Measurements from ENCODE around the gene CCDC146.

The CCDC146 gene

GRCh38 chr7:77306231-77307067, 184.0 kb downstream of the CCDC146 start:
- Histone ChIP-seq H3K36me3 (ENCODE audit: control insufficient read depth, insufficient read depth, low read length) (no peaks in the 10 kb centered on the region), H3K4me1 (no peaks in the 10 kb centered on the region), H3K4me3 (ENCODE audit: low read depth, low read length) (no peak overlapping the region), H3K9ac (no peak overlapping the region), H3K27me3 (ENCODE audit: control insufficient read depth, insufficient read depth, low read length) (no peaks in the 10 kb centered on the region), H3K27ac (no peak overlapping the region), H3K4me2 (ENCODE audit: low read length) (no peak overlapping the region), H3K79me2 (no peaks in the 10 kb centered on the region), H2AFZ (no peak overlapping the region), H3K9me3 (ENCODE audit: control insufficient read depth, low read length) (no peaks in the 10 kb centered on the region)
- TF ChIP-seq CTCF (IDR thresholded peaks at IDR 0.05), result no peak

- no peak overlapping the region for H3K9ac ChIP-seq
- no peaks in the 10 kb centered on the region for H3K36me3 ChIP-seq (ENCODE audit: control insufficient read depth, insufficient read depth, low read length)
- no peaks in the 10 kb centered on the region for H3K4me1 ChIP-seq
- no peak overlapping the region for H3K27ac ChIP-seq
- no peaks in the 10 kb centered on the region for H3K79me2 ChIP-seq
- no peaks in the 10 kb centered on the region for H3K9me3 ChIP-seq (ENCODE audit: control insufficient read depth, low read length)
- H3K4me2 ChIP-seq (ENCODE audit: low read length), result no peak overlapping the region
- TF ChIP-seq CTCF (IDR thresholded peaks at IDR 0.05), result no peak
- H3K27me3 ChIP-seq (ENCODE audit: control insufficient read depth, insufficient read depth, low read length), result no peaks in the 10 kb centered on the region
- no peak overlapping the region for H2AFZ ChIP-seq
- H3K4me3 ChIP-seq (ENCODE audit: low read depth, low read length), result no peak overlapping the region
These were observed 186.4 kb downstream of the CCDC146 start for GRCh38 chr7:77308792-77309191.

- Histone ChIP-seq H3K4me2 (ENCODE audit: low read length) (no peak overlapping the region), H3K27ac (no peak overlapping the region), H3K9me3 (ENCODE audit: control insufficient read depth, low read length) (no peaks in the 10 kb centered on the region), H3K9ac (no peak overlapping the region), H3K27me3 (ENCODE audit: control insufficient read depth, insufficient read depth, low read length) (no peaks in the 10 kb centered on the region), H2AFZ (no peak overlapping the region), H3K79me2 (no peaks in the 10 kb centered on the region), H3K4me3 (ENCODE audit: low read depth, low read length) (no peak overlapping the region), H3K36me3 (ENCODE audit: control insufficient read depth, insufficient read depth, low read length) (no peaks in the 10 kb centered on the region), H3K4me1 (no peaks in the 10 kb centered on the region)
- TF ChIP-seq CTCF (IDR thresholded peaks at IDR 0.05), result no peak
These were observed 187.4 kb downstream of the CCDC146 start for GRCh38 chr7:77309714-77310220.

GRCh38 chr7:77310982-77311381, 188.6 kb downstream of the CCDC146 start:
- Histone ChIP-seq H3K36me3 (ENCODE audit: control insufficient read depth, insufficient read depth, low read length) (no peaks in the 10 kb centered on the region), H3K79me2 (no peaks in the 10 kb centered on the region), H3K4me3 (ENCODE audit: low read depth, low read length) (no peak overlapping the region), H2AFZ (no peak overlapping the region), H3K9ac (no peak overlapping the region), H3K9me3 (ENCODE audit: control insufficient read depth, low read length) (no peaks in the 10 kb centered on the region), H3K27ac (no peak overlapping the region), H3K27me3 (ENCODE audit: control insufficient read depth, insufficient read depth, low read length) (no peaks in the 10 kb centered on the region), H3K4me2 (ENCODE audit: low read length) (no peak overlapping the region), H3K4me1 (no peaks in the 10 kb centered on the region)
- no peak for TF ChIP-seq CTCF (IDR thresholded peaks at IDR 0.05)

- Histone ChIP-seq H3K27ac (no peak overlapping the region), H3K9ac (no peak overlapping the region), H2AFZ (no peak overlapping the region), H3K4me2 (ENCODE audit: low read length) (no peak overlapping the region), H3K9me3 (ENCODE audit: control insufficient read depth, low read length) (no peaks in the 10 kb centered on the region), H3K36me3 (ENCODE audit: control insufficient read depth, insufficient read depth, low read length) (no peaks in the 10 kb centered on the region), H3K4me3 (ENCODE audit: low read depth, low read length) (no peak overlapping the region), H3K4me1 (no peaks in the 10 kb centered on the region), H3K27me3 (ENCODE audit: control insufficient read depth, insufficient read depth, low read length) (no peaks in the 10 kb centered on the region), H3K79me2 (no peaks in the 10 kb centered on the region)
- no peak for TF ChIP-seq CTCF (IDR thresholded peaks at IDR 0.05)
These were observed 190.7 kb downstream of the CCDC146 start for GRCh38 chr7:77313085-77313484.
